GM23248 (cell line): Measurements from ENCODE around the gene TMEM201.

Experiments
- EZH2 ChIP-seq: fragments of 200-600 bp; sonication (generic); IDR thresholded peaks from 2 replicates; pipeline ENCODE4 v1.6.1; 2018; ENCODE audit warnings: antibody characterized with exemption, mild to moderate bottlenecking; ENCODE audit not compliant: insufficient read depth, poor library complexity, severe bottlenecking
- EZH2phosphoT487 ChIP-seq: fragments of 200-600 bp; sonication (generic); IDR thresholded peaks from 2 replicates; pipeline ENCODE4 v1.6.1; 2018; ENCODE audit warnings: antibody characterized with exemption, moderate library complexity, mild to moderate bottlenecking, low read depth; ENCODE audit not compliant: insufficient read depth

DNA sequence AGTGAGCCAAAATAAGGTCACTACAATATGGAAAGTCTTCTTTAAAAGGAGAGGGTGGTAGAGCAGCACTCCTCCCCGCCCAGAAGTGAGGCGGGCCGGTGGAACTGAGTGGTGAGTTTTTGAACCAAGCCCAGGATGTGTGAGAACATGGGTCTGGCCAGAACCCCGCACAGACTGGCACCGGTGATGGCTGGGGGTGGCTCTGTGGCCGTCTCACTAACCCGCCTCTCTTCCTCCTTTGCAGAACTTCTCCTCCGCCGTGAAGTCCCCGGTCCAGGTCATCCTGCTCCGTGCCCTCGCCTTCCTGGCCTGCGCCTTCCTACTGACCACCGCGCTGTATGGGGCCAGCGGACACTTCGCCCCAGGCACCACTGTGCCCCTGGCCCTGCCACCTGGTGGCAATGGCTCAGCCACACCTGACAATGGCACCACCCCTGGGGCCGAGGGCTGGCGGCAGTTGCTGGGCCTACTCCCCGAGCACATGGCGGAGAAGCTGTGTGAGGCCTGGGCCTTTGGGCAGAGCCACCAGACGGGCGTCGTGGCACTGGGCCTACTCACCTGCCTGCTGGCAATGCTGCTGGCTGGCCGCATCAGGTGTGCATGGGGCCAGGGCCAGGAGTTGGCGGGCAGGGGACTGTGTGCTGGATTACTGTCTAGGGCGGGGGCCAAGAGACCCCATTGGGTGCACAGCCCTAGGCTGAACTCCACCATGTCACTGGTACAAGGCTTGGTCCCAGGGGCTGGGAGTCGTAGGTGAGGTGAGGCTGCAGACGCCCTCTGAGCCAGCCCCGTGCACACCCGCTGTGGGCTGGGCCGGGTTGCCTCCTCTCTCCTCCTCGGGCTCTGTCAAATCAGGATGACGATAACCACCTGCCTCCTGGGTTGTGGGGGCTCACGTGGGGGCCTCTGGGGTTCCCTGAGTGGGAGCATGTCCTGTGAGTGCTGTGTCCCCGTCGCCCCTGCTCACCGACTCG lies 12.4 kb downstream of the TMEM201 start:
- TF ChIP-seq EZH2phosphoT487, result no peak
- no peak for TF ChIP-seq EZH2
